IMR-90 (cell line): Measurements from ENCODE around the gene BMP15. TPM values are rescaled to one million over a fixed set of nuclear protein-coding genes. Genes with fewer than 3 reads are reported as not detected.

Experiments
- ATAC-seq: fragments of 200-7000 bp; cut with Tn5 transposase; 2 replicates; pipeline ENCODE4 v1.9.1; 2020; ENCODE audit warnings: low read depth, mild to moderate bottlenecking, moderate library complexity
- BruUV-seq: library from RNA; stranded (reverse); fragments of 400-500 nt; replicated peaks from 2 replicates; lab custom pipeline; 2021; lab: Mats Ljungman, UMichigan
- CTCF ChIA-PET: fragments of 300-600 bp; formaldehyde crosslinking; extraction: SDS; loops from one replicate; lab custom pipeline; 2021; ENCODE audit warnings: antibody characterized with exemption; lab: Yijun Ruan, JAX
- POLR2A ChIA-PET: fragments of 300-600 bp; sonication (Branson Sonifier 250); formaldehyde crosslinking; loops from one replicate; lab custom pipeline; 2022; ENCODE audit warnings: antibody characterized with exemption; ENCODE audit not compliant: unreplicated experiment; lab: Charles Lee
- DNase-seq: peaks from one replicate; pipeline ENCODE4 v3.0.0; 2013
- H2AFZ ChIP-seq: replicated peaks from 2 replicates; pipeline ENCODE3; 2013; ENCODE audit warnings: low read length, mild to moderate bottlenecking; ENCODE audit not compliant: poor library complexity
- H2AK5ac ChIP-seq: 2 replicates; pipeline ENCODE4 v1.6.1; 2013; ENCODE audit warnings: low read depth, low read length, inconsistent platforms
- H2AK9ac ChIP-seq: replicated peaks from 2 replicates; pipeline ENCODE3; 2013; ENCODE audit warnings: mild to moderate bottlenecking, low read depth, low read length, moderate library complexity; ENCODE audit not compliant: poor library complexity
- H2BK120ac ChIP-seq: 2 replicates; pipeline ENCODE4 v1.6.1; 2013; ENCODE audit warnings: low read depth, low read length, inconsistent platforms
- H2BK15ac ChIP-seq: 3 replicates; pipeline ENCODE4 v1.6.1; 2013; ENCODE audit warnings: low read depth, low read length, inconsistent platforms
- H2BK20ac ChIP-seq: 2 replicates; pipeline ENCODE4 v1.6.1; 2013; ENCODE audit warnings: low read depth, mild to moderate bottlenecking, inconsistent platforms, low read length, moderate library complexity
- H2BK5ac ChIP-seq: 2 replicates; pipeline ENCODE4 v1.6.1; 2013; ENCODE audit warnings: mild to moderate bottlenecking, low read depth, low read length, inconsistent platforms; ENCODE audit not compliant: poor library complexity, severe bottlenecking
- H3K14ac ChIP-seq: replicated peaks from 2 replicates; pipeline ENCODE4 v1.6.1; 2013; ENCODE audit warnings: low read depth, low read length, inconsistent platforms
- H3K18ac ChIP-seq: 2 replicates; pipeline ENCODE4 v1.6.1; 2013; ENCODE audit warnings: low read depth, low read length, control low read depth
- H3K23ac ChIP-seq: 2 replicates; pipeline ENCODE4 v1.6.1; 2013; ENCODE audit warnings: low read depth, low read length, inconsistent platforms
- H3K27ac ChIP-seq: 2 replicates; pipeline ENCODE4 v1.5.1; 2013; ENCODE audit warnings: mild to moderate bottlenecking, control low read depth, low read length; ENCODE audit not compliant: insufficient read depth
- H3K27me3 ChIP-seq: 2 replicates; pipeline ENCODE4 v1.6.1; 2013; ENCODE audit warnings: low read length; ENCODE audit not compliant: control insufficient read depth, insufficient read depth
- H3K36me3 ChIP-seq: 2 replicates; pipeline ENCODE4 v1.6.1; 2013; ENCODE audit warnings: low read length, mixed read lengths; ENCODE audit not compliant: control insufficient read depth, insufficient read depth
- H3K4ac ChIP-seq: 2 replicates; pipeline ENCODE4 v1.6.1; 2013; ENCODE audit warnings: low read depth, low read length, inconsistent platforms
- H3K4me1 ChIP-seq: 2 replicates; pipeline ENCODE4 v1.6.1; 2013; ENCODE audit warnings: low read length, mixed read lengths; ENCODE audit not compliant: control insufficient read depth, insufficient read depth
- H3K4me2 ChIP-seq: 2 replicates; pipeline ENCODE4 v1.6.1; 2013; ENCODE audit warnings: low read depth, mild to moderate bottlenecking, control low read depth, low read length, moderate library complexity
- H3K4me3 ChIP-seq: 2 replicates; pipeline ENCODE4 v1.5.1; 2013; ENCODE audit warnings: low read depth, mild to moderate bottlenecking, control low read depth, low read length, moderate library complexity; ENCODE audit not compliant: insufficient read depth
- H3K56ac ChIP-seq: 2 replicates; pipeline ENCODE4 v1.6.1; 2013; ENCODE audit warnings: low read length, inconsistent platforms; ENCODE audit not compliant: insufficient read depth; ENCODE audit errors: extremely low read depth
- H3K79me1 ChIP-seq, 2 experiments: 2 replicates each; pipeline ENCODE4 v1.6.1; 2013; ENCODE audit warnings: low read length in 2 of 2, inconsistent platforms in 1 of 2, low read depth in 1 of 2
- H3K9ac ChIP-seq: 2 replicates; pipeline ENCODE4 v1.6.1; 2013; ENCODE audit warnings: low read depth, low read length, control low read depth
- H3K9me1 ChIP-seq: 2 replicates; pipeline ENCODE4 v1.6.1; 2013; ENCODE audit warnings: low read length, inconsistent platforms; ENCODE audit not compliant: insufficient read depth
- H3K9me3 ChIP-seq: 2 replicates; pipeline ENCODE4 v1.6.1; 2013; ENCODE audit warnings: low read length; ENCODE audit not compliant: control insufficient read depth, insufficient read depth
- H4K20me1 ChIP-seq: 2 replicates; pipeline ENCODE4 v1.6.1; 2013; ENCODE audit warnings: low read length, inconsistent platforms; ENCODE audit not compliant: insufficient read depth
- H4K5ac ChIP-seq: 2 replicates; pipeline ENCODE4 v1.6.1; 2013; ENCODE audit warnings: mild to moderate bottlenecking, low read depth, low read length, control low read depth
- H4K8ac ChIP-seq, 2 experiments: 2 replicates each; pipeline ENCODE4 v1.6.1; 2013; ENCODE audit warnings: low read depth in 2 of 2, low read length in 2 of 2, control low read depth in 1 of 2, inconsistent platforms in 1 of 2
- H4K91ac ChIP-seq: 2 replicates; pipeline ENCODE4 v1.6.1; 2013; ENCODE audit warnings: low read depth, low read length, inconsistent platforms; ENCODE audit not compliant: insufficient read depth
- BHLHE40 ChIP-seq: fragments of 150-350 bp; IDR thresholded peaks from 2 replicates; pipeline ENCODE4 v1.6.1; 2016; ENCODE audit warnings: mild to moderate bottlenecking, low read depth, low read length
- CEBPB ChIP-seq: IDR thresholded peaks from 2 replicates; pipeline ENCODE4 v1.6.1; 2012; ENCODE audit warnings: low read depth, low read length, improper control_type of control experiment
- CHD1 ChIP-seq: IDR thresholded peaks from 2 replicates; pipeline ENCODE4 v1.6.1; 2012; ENCODE audit warnings: low read depth, low read length, improper control_type of control experiment
- FOS ChIP-seq: fragments of 150-350 bp; IDR thresholded peaks from 2 replicates; pipeline ENCODE4 v1.6.1; 2016; ENCODE audit warnings: low read depth, low read length
- MAFK ChIP-seq: IDR thresholded peaks from 2 replicates; pipeline ENCODE4 v1.6.1; 2012; ENCODE audit warnings: low read depth, low read length, improper control_type of control experiment
- MAZ ChIP-seq: IDR thresholded peaks from 2 replicates; pipeline ENCODE4 v1.6.1; 2012; ENCODE audit warnings: low read depth, mild to moderate bottlenecking, low read length, improper control_type of control experiment, moderate library complexity, borderline replicate concordance
- MXI1 ChIP-seq: IDR thresholded peaks from 2 replicates; pipeline ENCODE4 v1.6.1; 2012; ENCODE audit warnings: low read depth, mild to moderate bottlenecking, low read length, moderate library complexity, borderline replicate concordance
- NFE2L2 ChIP-seq: fragments of 150-350 bp; IDR thresholded peaks from 2 replicates; pipeline ENCODE4 v1.6.1; 2016; ENCODE audit warnings: low read depth, mild to moderate bottlenecking, low read length
- POLR2A ChIP-seq: IDR thresholded peaks from 2 replicates; pipeline ENCODE4 v1.6.1; 2012; ENCODE audit warnings: mild to moderate bottlenecking, low read depth, low read length
- RAD21 ChIP-seq: IDR thresholded peaks from 2 replicates; pipeline ENCODE4 v1.6.1; 2012; ENCODE audit warnings: low read length, improper control_type of control experiment
- RCOR1 ChIP-seq: IDR thresholded peaks from 2 replicates; pipeline ENCODE4 v1.6.1; 2012; ENCODE audit warnings: mild to moderate bottlenecking, low read length, improper control_type of control experiment; ENCODE audit not compliant: insufficient replicate concordance
- RFX5 ChIP-seq: IDR thresholded peaks from 2 replicates; pipeline ENCODE4 v1.8.0; 2012; ENCODE audit warnings: low read depth, mild to moderate bottlenecking, low read length, moderate library complexity
- SMC3 ChIP-seq: fragments of 150-350 bp; IDR thresholded peaks from 2 replicates; pipeline ENCODE4 v1.6.1; 2016; ENCODE audit warnings: low read depth, mild to moderate bottlenecking, antibody characterized with exemption, low read length, moderate library complexity
- WGBS, 2 experiments: methylation state at CpG; one replicate each; pipeline versions ENCODE4 v1.1.5 to v1.1.7; 2013; ENCODE audit warnings: missing lambda C conversion rate in 2 of 2; ENCODE audit not compliant: insufficient read length in 1 of 2; ENCODE audit errors: extremely low coverage in 2 of 2; 5-methylcytosine and 5-hydroxymethylcytosine counted together
- dilution Hi-C: fragments of 300-500 bp; cut with HindIII; formaldehyde crosslinking; loops from one replicate; pipeline ENCODE4 v1.14.3; 2018; ENCODE audit warnings: low sequenced_read_pairs; ENCODE audit not compliant: unreplicated experiment
- in situ Hi-C: fragments of 300-500 bp; cut with MboI; formaldehyde crosslinking; loops from 3 replicates; pipeline ENCODE4 v1.14.3; 2019; ENCODE audit warnings: low sequenced_read_pairs, inconsistent platforms, mixed read lengths
- intact Hi-C: fragments of 100-400 bp; cut with micrococcal nuclease; formaldehyde crosslinking; loops from 2 replicates; pipeline ENCODE4 v1.10.0; 2022
- polyA plus RNA-seq, 3 experiments: library from polyadenylated mRNA; depleted of rRNA; stranded (reverse); fragments of >200 nt; gene quantifications; 2 replicates each; pipeline ENCODE4 v1.2.3, GENCODE V29; 2012; ENCODE audit warnings: low replicate concordance in 1 of 3
- total RNA-seq: library from RNA; depleted of rRNA; stranded (reverse); fragments of >200 nt; gene quantifications from 2 replicates; pipeline ENCODE4 v1.2.3, GENCODE V29; 2012
- TF ChIP-seq, protein P1 (sequence below): conservative IDR thresholded peaks from 2 replicates; pipeline ENCODE4 v1.5.1; 2012; ENCODE audit warnings: mild to moderate bottlenecking, low read depth, low read length, improper control_type of control experiment
- TF ChIP-seq, protein P2 (sequence below): fragments of 150-350 bp; IDR thresholded peaks from 2 replicates; pipeline ENCODE4 v1.6.1; 2017; ENCODE audit warnings: mild to moderate bottlenecking, antibody characterized with exemption, low read length, low read depth

Gene BMP15
- total and polyA plus RNA-seq, 2 of the 4 experiments (the other 2 are of a cell fraction): not detected

DNA sequence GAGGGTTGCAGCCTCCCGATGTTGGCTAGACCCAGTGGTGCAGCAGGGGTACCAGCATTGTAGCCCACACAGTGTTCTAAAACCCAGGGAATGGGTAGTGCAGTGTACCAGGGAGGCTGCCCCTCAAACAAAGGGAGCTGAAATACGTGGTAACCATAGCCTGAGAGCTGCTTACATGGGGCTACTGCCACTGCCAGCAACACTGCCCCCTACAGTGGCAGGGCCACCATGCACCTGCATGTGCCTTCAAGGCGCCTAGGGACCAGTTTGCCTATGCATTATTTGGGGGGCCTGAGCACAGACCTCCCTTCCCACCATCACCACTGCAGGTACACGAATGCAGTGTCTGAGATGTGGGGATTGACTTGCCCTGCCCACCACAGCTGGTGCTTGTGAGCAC, 21.0 kb upstream of the BMP15 start:
- dilution Hi-C loops: no loop called here

More for the DNA sequence above, 21.0 kb upstream of the BMP15 start:
- ATAC-seq: no peak
- no peak overlapping the region for H2AK9ac ChIP-seq
- H3K18ac ChIP-seq: no peak overlapping the region
- no TSS peak for BruUV-seq
- H3K4me1 ChIP-seq: no peaks in the 10 kb centered on the region
- H4K5ac ChIP-seq: no peak overlapping the region
- H3K27ac ChIP-seq: no peak overlapping the region
- no peak overlapping the region for H2BK20ac ChIP-seq
- no peak overlapping the region for H2AK5ac ChIP-seq
- H4K20me1 ChIP-seq: no peaks in the 10 kb centered on the region
- H3K9me3 ChIP-seq: no peaks in the 10 kb centered on the region
- H4K91ac ChIP-seq: no peak overlapping the region
- no peak overlapping the region for H4K8ac ChIP-seq
- H3K4me2 ChIP-seq: no peak overlapping the region
- ChIA-PET CTCF (interaction anchor here (1.1 kb wide), 1 partner anchor 14 kb away, joined by 3 read pairs; no protein-coding TSS in a partner anchor), POLR2A (no interaction called here)
- H3K9ac ChIP-seq: no peak overlapping the region
- no peak overlapping the region for H3K14ac ChIP-seq
- DNase-seq: no peak
- TF ChIP-seq RAD21: no peak
- no peak for TF ChIP-seq CHD1
- TF ChIP-seq MXI1: no peak
- TF ChIP-seq, protein P1, sequence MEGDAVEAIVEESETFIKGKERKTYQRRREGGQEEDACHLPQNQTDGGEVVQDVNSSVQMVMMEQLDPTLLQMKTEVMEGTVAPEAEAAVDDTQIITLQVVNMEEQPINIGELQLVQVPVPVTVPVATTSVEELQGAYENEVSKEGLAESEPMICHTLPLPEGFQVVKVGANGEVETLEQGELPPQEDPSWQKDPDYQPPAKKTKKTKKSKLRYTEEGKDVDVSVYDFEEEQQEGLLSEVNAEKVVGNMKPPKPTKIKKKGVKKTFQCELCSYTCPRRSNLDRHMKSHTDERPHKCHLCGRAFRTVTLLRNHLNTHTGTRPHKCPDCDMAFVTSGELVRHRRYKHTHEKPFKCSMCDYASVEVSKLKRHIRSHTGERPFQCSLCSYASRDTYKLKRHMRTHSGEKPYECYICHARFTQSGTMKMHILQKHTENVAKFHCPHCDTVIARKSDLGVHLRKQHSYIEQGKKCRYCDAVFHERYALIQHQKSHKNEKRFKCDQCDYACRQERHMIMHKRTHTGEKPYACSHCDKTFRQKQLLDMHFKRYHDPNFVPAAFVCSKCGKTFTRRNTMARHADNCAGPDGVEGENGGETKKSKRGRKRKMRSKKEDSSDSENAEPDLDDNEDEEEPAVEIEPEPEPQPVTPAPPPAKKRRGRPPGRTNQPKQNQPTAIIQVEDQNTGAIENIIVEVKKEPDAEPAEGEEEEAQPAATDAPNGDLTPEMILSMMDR: no peak
- TF ChIP-seq BHLHE40: no peak
- no peak for TF ChIP-seq RFX5
- TF ChIP-seq CEBPB: no peak
- TF ChIP-seq MAZ: no peak
- no peak for TF ChIP-seq FOS
- no peak for TF ChIP-seq SMC3
- no peak for TF ChIP-seq POLR2A
- no peak for TF ChIP-seq NFE2L2
- TF ChIP-seq, protein P2, sequence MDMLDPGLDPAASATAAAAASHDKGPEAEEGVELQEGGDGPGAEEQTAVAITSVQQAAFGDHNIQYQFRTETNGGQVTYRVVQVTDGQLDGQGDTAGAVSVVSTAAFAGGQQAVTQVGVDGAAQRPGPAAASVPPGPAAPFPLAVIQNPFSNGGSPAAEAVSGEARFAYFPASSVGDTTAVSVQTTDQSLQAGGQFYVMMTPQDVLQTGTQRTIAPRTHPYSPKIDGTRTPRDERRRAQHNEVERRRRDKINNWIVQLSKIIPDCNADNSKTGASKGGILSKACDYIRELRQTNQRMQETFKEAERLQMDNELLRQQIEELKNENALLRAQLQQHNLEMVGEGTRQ: no peak
- no peak for TF ChIP-seq MAFK
- no peak for TF ChIP-seq RCOR1
- H3K23ac ChIP-seq: no peak overlapping the region
- in situ Hi-C loops: no loop called here
- intact Hi-C loops: no loop called here
- H2BK15ac ChIP-seq: no peak overlapping the region
- H3K27me3 ChIP-seq: no peaks in the 10 kb centered on the region
- H2BK120ac ChIP-seq: no peak overlapping the region
- no peak overlapping the region for H3K4me3 ChIP-seq
- no CpG with 5 or more reads among the region's 4 CpGs for WGBS, 2 experiments
- no peak overlapping the region for H2AFZ ChIP-seq
- no peaks in the 10 kb centered on the region for H3K9me1 ChIP-seq
- H3K4ac ChIP-seq: no peak overlapping the region
- no peaks in the 10 kb centered on the region for H3K36me3 ChIP-seq
- no peak overlapping the region for H2BK5ac ChIP-seq
- H3K79me1 ChIP-seq: no peaks in the 10 kb centered on the region
- H3K56ac ChIP-seq: no peak overlapping the region
